Right lobe of liver (tissue), 4 donors: Measurements from ENCODE around the gene VEZT.

Experiments used
- POLR2A ChIP-seq: fragments of 450-650 bp; IDR thresholded peaks from one replicate; pipeline ENCODE4 v1.6.1; 2017; ENCODE audit warnings: antibody characterized with exemption, mild to moderate bottlenecking
- TF ChIP-seq, protein P1 (sequence below), 4 donors: fragments of 200-600 bp in 3 of 4; fragments of 450-650 bp in 1 of 4; IDR thresholded peaks; one replicate each; pipeline versions ENCODE4 v1.5.1 to v1.8.0; 2016 to 2022; ENCODE audit warnings: antibody characterized with exemption in 4 of 4, mild to moderate bottlenecking in 2 of 4
- donor health status: DM: no; HTN: no; CAD: no.
- donor health status: DM: no; HTN: no; CAD: no.
- donor health status: DM: no; HTN: yes; CAD: no.

DNA sequence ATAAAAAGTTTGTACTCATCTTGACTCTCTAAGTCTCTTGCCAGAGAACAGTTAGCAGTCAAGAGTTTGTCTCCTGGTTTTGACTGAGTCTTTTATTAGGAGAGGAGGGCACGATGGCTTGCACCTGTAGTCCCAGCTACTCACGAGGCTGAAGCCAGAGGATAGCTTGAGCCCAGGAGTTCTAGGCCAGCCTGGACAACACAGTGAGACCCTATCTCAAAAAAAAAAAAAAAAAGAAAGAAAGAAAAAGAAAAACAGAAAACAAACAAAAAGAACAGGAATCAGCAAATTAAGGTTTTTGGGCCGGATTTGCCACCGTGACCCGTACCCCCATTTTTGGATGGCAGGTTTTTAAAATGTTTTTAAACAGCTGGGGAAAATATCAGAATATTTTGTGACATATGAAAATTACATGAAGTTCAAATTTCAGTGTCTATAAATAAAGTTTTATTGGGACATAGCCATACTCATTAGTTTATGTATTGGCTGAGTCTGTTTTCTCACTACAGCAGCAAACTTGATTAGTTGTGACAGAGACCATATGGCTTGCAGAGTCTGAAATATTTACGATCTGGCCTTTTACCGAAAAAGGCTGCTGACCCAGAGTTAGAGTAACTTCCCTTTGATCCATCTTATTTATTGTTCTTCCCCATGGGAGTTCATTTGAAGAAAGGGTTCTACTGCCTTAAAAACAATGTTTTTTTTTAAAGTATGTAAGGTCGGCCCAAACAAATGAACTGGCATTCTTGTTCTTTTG lies 31.2 kb downstream of the VEZT start:
- TF ChIP-seq POLR2A, result no peak
- TF ChIP-seq, protein P1, sequence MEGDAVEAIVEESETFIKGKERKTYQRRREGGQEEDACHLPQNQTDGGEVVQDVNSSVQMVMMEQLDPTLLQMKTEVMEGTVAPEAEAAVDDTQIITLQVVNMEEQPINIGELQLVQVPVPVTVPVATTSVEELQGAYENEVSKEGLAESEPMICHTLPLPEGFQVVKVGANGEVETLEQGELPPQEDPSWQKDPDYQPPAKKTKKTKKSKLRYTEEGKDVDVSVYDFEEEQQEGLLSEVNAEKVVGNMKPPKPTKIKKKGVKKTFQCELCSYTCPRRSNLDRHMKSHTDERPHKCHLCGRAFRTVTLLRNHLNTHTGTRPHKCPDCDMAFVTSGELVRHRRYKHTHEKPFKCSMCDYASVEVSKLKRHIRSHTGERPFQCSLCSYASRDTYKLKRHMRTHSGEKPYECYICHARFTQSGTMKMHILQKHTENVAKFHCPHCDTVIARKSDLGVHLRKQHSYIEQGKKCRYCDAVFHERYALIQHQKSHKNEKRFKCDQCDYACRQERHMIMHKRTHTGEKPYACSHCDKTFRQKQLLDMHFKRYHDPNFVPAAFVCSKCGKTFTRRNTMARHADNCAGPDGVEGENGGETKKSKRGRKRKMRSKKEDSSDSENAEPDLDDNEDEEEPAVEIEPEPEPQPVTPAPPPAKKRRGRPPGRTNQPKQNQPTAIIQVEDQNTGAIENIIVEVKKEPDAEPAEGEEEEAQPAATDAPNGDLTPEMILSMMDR (IDR thresholded peaks at IDR 0.05), result no peak
